IPS-NIHi7 (cell line): ENCODE data around the gene LRRC26.

Source experiments
- DNase-seq: peaks from one replicate; pipeline ENCODE4 v3.0.0; 2012; ENCODE audit warnings: mixed read lengths; ENCODE audit errors: extremely low spot score

The LRRC26 gene

GRCh38 chr9:137152844-137153405 lies 16.9 kb downstream of the LRRC26 start:
- DNase-seq, result no peak

DNA sequence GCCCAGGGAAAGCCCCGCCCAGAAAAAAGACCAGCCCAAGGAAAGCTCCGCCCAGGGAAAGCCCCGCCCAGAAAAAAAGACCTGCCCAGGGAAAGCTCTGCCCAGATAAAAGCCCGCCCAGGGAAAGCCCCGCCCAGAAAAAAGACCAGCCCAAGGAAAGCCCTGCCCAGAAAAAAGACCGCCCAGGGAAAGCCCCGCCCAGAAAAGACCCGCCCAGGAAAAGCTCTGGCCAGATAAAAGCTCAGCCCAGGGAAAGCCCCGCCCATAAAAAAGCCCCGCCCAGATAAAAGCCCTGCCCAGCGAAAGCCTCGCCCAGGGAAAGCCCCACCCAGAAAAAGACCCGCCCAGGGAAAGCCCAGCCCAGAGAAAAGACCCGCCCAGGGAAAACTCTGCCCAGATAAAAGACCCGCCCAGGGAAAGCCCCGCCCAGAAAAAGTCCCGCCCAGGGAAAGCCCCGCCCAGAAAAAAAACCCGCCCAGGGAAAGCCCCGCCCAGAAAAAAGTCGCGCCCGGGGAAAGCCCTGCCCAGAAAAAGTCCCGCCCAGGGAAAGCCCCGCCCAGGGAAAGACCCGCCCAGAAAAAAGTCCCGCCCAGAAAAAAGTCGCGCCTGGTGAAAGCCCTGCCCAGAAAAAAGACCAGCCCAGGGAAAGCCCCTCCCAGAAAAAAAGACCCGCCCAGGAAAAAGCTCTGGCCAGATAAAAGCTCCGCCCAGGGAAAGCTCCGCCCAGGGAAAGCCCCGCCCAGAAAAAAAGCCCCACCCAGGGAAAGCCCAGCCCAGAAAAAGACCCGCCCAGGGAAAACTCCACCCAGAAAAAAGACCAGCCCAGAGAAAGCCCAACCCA lies 19.0 kb downstream of the LRRC26 start:
- peak; percentile 74 for DNase-seq

- DNase-seq, result peak; percentile 65
Measured at GRCh38 chr9:137149942-137150616, 19.8 kb downstream of the LRRC26 start.

DNA sequence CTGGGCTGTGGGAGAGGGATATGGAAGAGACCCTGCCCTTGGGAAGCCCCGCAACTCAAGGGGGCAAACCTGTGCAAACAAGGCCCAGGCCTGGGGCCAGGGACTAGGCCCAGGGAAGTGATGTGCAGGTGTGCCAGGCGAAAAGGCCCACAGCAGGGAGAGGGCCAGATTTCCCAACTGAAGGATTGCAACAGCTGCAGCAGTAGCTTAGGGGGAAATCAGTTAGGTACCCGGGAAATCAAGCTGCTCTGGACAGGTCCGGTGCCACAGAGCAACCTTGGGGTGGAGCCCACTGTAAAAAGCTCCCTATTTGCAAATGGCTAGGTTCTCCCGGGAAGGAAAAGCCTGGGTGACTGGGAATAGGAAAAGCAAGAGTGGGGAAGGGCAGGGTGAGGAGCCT lies 20.5 kb downstream of the LRRC26 start:
- no peak for DNase-seq

- DNase-seq, result no peak
Measured at GRCh38 chr9:137148661-137149060, 21.2 kb downstream of the LRRC26 start.

DNA sequence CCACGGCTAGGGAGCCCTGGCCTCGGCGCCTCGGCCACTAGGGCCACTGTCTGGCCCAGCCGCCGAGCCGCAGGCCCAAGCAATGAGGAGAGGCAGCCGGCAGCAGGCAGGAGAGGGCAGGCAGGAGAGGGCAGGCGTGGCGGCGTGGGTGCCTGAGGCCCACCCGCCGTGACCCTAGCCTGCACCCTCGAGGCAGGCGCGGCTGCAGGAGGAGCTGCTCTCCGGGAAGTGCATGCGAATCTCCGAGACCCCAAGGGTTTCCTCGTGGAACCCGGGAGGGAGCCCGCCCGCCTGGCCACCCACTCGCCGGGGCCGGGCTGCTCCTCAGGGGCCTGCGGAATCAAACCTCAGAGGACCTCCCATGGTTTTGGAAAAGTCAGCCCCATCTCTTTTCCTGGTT lies 21.6 kb downstream of the LRRC26 start:
- no peak for DNase-seq

DNA sequence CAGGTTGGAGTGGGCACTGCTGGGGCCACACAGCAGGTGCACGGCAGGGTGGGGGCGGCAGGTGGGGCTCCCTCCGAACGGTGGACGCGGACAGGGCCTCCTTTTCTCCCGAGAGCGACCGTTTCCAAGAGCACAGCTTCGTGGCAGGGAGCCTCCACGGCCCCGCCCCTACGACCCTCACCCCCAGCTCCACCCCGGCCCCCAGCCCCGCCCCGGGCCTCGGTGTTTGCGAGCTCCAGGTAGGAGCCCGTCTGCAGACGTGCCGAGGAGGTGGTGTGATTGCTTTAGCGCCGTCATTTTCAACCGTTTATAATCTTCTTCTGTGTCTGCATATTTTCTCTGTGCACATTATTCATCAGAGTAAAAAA lies 22.1 kb downstream of the LRRC26 start:
- DNase-seq, result no peak

GRCh38 chr9:137147091-137147792 lies 22.6 kb downstream of the LRRC26 start:
- DNase-seq, result no peak

DNA sequence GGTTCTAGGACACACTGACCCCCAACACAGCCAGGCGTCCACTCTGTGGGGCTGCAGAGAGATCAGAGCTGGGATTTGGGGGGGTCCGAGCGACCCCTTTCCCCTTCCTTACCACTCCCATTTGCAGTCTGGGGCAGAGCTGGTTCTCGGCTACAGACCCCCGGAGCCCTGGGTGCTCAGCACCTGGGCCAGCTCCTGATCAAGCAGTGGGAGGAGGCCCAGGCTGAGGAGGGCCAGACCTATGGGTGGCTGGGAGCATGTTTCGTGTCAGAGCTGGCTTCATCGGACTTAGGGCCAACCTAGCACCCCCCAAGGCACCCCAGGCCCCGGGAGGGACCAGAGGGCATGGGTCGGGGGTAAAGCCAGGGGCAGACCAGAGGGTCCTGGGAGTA lies 23.3 kb downstream of the LRRC26 start:
- DNase-seq, result no peak

DNA sequence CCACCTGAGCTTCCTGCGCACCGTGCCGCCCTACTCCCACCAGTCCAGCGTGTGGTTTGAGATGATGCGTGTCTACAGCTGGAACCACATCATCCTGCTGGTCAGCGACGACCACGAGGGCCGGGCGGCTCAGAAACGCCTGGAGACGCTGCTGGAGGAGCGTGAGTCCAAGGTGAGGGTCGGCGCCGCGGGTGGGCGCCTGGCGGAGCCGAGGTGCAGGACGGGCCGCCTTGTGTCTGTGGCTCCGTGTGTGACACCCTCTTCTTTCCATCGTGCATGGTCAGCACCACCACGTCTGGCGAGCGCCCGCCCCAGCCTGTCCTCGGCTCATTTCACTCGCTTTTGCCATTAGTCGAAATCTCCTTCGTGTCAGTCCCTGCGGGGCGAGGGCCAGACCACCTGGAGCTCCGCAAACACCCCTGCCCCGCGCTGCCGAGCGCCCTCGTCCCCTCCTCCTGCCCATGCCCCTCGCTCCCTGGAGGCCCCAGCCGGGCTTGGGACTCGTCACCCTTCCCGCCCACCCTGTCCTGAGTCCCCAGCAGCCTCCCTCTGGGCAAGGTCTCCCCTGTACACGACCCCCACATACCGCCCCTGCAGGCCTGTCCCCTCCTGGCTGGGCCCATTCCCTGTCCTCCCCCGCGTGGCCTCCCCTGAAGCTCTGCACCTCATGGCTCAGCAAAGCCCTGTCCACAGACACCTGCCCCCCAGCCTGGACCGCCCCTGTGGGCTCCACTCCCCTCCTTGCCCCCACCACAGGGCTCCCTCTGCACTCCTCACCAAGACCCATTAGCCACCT lies 23.9 kb downstream of the LRRC26 start:
- DNase-seq, result no peak

GRCh38 chr9:137143459-137143858 lies 26.4 kb downstream of the LRRC26 start:
- DNase-seq, result no peak

DNA sequence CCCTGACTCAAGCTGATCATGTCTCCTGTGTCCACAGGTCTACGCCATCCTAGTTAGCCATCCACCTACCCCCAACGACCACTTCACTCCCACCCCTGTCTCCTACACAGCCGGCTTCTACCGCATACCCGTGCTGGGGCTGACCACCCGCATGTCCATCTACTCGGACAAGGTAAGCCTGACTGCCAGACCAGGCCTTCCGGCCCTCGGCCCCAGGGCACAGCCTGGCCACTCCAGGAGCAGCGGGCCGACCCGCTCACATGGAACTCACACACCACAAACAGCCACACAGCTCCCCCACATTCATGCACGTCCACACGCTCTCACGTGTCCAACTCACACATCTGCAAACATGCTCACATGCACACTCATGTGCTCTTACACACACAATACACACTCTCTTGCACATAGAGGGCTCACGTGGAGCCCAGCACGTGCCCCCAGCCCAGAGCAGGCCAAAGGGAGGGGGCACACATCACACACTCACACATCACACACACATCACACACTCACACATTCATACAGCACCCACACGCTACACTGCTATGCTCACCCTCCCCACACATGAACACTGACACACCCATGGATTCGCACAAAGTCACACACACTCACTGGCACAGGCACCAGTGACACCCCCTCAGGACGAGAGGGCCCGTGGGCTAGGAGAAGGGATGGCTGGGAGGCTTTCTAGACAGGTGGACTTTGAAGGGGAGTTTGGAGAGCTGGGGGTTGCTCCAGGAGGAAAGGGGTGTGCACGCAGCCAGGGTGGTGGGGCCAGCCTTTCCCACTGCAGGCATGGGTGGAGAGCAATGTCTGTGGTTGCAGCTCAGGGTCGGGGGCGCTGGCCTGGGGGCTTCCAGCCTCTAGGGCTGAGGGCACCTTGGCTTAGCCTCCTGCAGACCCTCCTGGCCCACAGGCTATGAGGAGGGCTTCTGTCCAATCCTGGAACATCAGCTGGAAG lies 27.6 kb downstream of the LRRC26 start:
- DNase-seq, result no peak

GRCh38 chr9:137141050-137141810 lies 28.6 kb downstream of the LRRC26 start:
- no peak for DNase-seq

DNA sequence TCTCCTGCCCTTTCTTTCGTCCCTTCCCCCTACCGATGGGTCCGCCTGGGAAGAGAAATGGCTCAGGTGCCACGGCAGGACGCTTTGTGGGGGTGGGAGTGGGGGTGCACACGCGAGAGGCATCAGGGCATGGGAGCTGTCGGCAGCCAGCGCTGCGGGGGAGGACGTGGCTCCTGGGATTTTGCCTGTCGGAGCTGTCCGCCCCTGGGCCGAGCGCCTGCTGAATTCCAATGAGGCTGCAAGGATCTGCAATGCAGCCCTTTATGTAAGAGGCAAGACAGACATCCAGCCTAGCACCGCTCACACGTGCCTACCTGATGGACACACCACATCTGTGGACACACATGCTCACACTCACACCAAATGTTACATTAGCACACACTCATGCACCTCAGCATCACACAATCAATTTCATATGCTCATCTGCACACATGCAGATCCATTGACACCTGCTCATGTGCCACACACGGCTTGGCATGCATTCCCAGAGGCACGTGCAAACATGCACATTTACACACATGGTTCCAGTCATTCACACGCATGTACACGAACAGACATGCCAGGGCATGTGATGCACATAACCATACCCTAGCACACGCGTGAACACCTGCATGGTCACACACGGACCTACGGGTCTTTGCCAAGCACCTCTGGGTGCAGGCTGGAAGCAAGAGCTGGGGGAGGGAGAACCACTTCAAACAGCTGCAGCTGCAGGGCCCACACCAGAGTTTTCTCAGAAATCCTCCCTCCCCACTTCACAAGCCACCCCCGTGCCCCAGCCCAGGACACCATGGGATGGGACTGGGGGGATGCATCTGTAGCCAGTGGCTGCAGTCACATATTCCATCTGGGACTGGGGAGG lies 29.5 kb downstream of the LRRC26 start:
- no peak for DNase-seq

GRCh38 chr9:137139468-137140150 lies 30.2 kb downstream of the LRRC26 start:
- no peak for DNase-seq

DNA sequence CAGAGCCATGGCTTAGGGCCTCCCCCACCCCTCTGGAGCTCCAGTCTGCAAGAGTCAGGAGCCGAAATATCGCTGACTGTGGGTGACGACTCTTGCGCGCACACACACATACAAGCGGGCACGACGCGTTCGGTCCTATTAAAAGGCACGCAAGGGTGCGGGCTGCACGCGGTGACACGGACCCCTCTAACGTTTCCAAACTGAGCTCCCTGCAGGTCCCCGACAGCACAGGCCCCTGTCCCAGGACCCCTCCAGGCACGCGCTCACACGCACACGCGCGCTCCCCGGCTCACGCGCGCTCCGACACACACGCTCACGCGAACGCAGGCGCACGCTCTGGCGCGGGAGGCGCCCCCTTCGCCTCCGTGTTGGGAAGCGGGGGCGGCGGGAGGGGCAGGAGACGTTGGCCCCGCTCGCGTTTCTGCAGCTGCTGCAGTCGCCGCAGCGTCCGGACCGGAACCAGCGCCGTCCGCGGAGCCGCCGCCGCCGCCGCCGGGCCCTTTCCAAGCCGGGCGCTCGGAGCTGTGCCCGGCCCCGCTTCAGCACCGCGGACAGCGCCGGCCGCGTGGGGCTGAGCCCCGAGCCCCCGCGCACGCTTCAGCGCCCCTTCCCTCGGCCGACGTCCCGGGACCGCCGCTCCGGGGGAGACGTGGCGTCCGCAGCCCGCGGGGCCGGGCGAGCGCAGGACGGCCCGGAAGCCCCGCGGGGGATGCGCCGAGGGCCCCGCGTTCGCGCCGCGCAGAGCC lies 31.0 kb downstream of the LRRC26 start, which contains the start of gene GRIN1:
Gene GRIN1, plus strand, starts transcription at position 433 of the 746 bp plus-strand sequence. CDS start 333 bp downstream, outside the sequence.
- DNase-seq, result peak; percentile 79

DNA sequence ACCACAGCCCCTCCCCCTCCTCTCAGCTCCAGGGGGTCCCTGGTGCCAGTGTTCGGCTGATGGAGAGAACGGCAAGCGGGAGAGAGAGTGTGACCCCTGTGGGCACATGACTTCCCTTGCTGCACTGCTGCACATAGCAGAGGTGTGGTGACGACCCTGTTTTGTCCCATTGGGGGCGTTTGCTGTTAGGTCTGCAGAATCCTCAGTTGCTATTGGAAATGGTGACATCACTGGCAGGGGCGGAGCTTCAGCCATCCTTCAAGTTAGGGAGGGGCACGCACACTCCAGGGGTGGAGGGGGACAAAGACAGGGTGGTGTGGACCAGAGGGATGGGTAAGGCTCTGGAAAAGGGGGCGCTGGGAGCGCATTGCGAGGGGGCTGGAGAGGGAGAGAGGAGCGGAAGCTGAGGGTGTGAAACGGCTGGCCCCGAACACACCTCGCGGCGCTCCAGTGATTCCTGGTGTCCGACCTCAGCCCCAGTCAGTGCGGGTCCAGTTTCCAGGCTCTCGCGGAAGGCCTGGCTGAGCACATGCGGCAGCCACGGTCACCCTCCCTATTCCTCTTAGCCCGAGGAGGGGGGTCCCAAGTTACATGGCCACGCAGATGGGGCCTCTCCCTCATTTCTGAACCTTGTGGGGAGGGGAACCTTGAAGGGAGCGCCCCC lies 31.7 kb downstream of the LRRC26 start:
- DNase-seq, result peak; percentile 63
